Testis (tissue), 2 donors: Measurements from ENCODE around the gene EVI5.
"Not testable (repeated sequence)": the region's sequence is repeated elsewhere in the genome, so short reads cannot be mapped to it uniquely, and the experiment has no call there.

Experiments
- CTCF ChIP-seq, 3 experiments: fragments of 450-650 bp in 2 of 3; fragments of 200-600 bp in 1 of 3; sonication (generic) in 1 of 3; IDR thresholded peaks; one replicate each; pipeline ENCODE4 v1.5.1; 2016 to 2019; ENCODE audit warnings: antibody characterized with exemption in 3 of 3, mild to moderate bottlenecking in 2 of 3, moderate library complexity in 1 of 3
- POLR2A ChIP-seq: fragments of 450-650 bp; IDR thresholded peaks from one replicate; pipeline ENCODE4 v1.6.1; 2017; ENCODE audit warnings: antibody characterized with exemption, mild to moderate bottlenecking, moderate library complexity

- TF ChIP-seq CTCF (IDR thresholded peaks at IDR 0.05); POLR2A: not testable (repeated sequence)
Measured at GRCh38 chr1:92531939-92532338, 253.0 kb downstream of the EVI5 start.
